ENCODE data around the gene LYZL6. TPM values are rescaled to one million over a fixed set of nuclear protein-coding genes. Genes with fewer than 3 reads are reported as not detected.

LYZL6 gene
- total RNA-seq, 2 experiments from 2014 or later, result not detected

- TF ChIP-seq, protein P1, sequence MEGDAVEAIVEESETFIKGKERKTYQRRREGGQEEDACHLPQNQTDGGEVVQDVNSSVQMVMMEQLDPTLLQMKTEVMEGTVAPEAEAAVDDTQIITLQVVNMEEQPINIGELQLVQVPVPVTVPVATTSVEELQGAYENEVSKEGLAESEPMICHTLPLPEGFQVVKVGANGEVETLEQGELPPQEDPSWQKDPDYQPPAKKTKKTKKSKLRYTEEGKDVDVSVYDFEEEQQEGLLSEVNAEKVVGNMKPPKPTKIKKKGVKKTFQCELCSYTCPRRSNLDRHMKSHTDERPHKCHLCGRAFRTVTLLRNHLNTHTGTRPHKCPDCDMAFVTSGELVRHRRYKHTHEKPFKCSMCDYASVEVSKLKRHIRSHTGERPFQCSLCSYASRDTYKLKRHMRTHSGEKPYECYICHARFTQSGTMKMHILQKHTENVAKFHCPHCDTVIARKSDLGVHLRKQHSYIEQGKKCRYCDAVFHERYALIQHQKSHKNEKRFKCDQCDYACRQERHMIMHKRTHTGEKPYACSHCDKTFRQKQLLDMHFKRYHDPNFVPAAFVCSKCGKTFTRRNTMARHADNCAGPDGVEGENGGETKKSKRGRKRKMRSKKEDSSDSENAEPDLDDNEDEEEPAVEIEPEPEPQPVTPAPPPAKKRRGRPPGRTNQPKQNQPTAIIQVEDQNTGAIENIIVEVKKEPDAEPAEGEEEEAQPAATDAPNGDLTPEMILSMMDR (IDR thresholded peaks at IDR 0.05), result no peak
- CTCF ChIA-PET, result no interaction called here
These were observed 37.2 kb downstream of the LYZL6 start for GRCh38 chr17:35906191-35906925.

DNA sequence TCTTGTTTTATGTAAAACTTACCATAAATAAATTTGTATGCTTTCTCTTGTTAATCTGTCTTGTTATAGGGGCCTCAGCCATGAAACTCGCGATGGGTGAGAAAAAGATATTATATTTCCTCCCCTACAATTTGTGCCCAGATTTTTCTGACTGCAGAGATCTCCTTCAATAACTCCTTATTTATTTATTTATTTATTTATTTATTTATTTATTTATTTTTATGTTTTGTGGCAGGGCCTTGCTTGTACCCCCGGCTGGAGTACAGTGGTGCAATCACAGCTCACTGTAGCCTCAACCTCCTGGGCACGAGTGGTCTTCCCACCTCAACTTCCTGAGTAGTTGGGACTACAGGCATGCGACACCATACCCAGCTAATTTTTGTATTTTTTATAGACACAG, 40.1 kb downstream of the LYZL6 start:
- H3K27ac Mint-ChIP-seq, result no peak overlapping the region
- POLR2A ChIA-PET, result no interaction called here
- H3K4me1 ChIP-seq (ENCODE audit: insufficient read depth, low read length), result peaks cover 44% of the 10 kb centered on the region
- H3K9me3 Mint-ChIP-seq, result no peaks in the 10 kb centered on the region
- no peaks in the 10 kb centered on the region for H3K27me3 Mint-ChIP-seq
- H3K27ac ChIP-seq (ENCODE audit: low read depth in 1 of 2, low read length in 2 of 2), result no peak overlapping the region
- no peaks in the 10 kb centered on the region for H3K36me3 Mint-ChIP-seq (ENCODE audit: low read depth)
- ATAC-seq (ENCODE audit: poor library complexity), result no peak
- TF ChIP-seq, protein P1 (IDR thresholded peaks at IDR 0.05), result no peak
- H3K4me1 Mint-ChIP-seq (ENCODE audit: low read depth), result peaks cover 15% of the 10 kb centered on the region
- no peak overlapping the region for H3K4me3 ChIP-seq (ENCODE audit: low read length)
- no peaks in the 10 kb centered on the region for H3K9me3 ChIP-seq (ENCODE audit: control insufficient read depth in 1 of 2, insufficient read depth in 1 of 2, low read length in 2 of 2)
- no peaks in the 10 kb centered on the region for H3K36me3 ChIP-seq (ENCODE audit: insufficient read depth, low read length)
- CTCF ChIA-PET, result no interaction called here
- DNase-seq, result no peak
- intact Hi-C loops (cut with DNase I, micrococcal nuclease), result no loop called here
- no peak overlapping the region for H3K4me3 Mint-ChIP-seq
- no peaks in the 10 kb centered on the region for H3K27me3 ChIP-seq (ENCODE audit: control insufficient read depth in 1 of 2, insufficient read depth in 2 of 2, low read length in 2 of 2)

More at GRCh38 chr17:35906191-35906925, 37.2 kb downstream of the LYZL6 start:
- intact Hi-C loops (cut with DNase I, micrococcal nuclease), result no loop called here
- H3K4me1 ChIP-seq (ENCODE audit: insufficient read depth, low read length), result peaks cover 21% of the 10 kb centered on the region
- no peak overlapping the region for H3K4me3 Mint-ChIP-seq
- no peaks in the 10 kb centered on the region for H3K36me3 ChIP-seq (ENCODE audit: insufficient read depth, low read length)
- no peak overlapping the region for H3K27ac ChIP-seq (ENCODE audit: low read depth in 1 of 2, low read length in 2 of 2)
- H3K9me3 Mint-ChIP-seq, result no peaks in the 10 kb centered on the region
- no peaks in the 10 kb centered on the region for H3K27me3 ChIP-seq (ENCODE audit: control insufficient read depth in 1 of 2, insufficient read depth in 2 of 2, low read length in 2 of 2)
- H3K27ac Mint-ChIP-seq, result no peak overlapping the region
- H3K9me3 ChIP-seq (ENCODE audit: control insufficient read depth in 1 of 2, insufficient read depth in 1 of 2, low read length in 2 of 2), result no peaks in the 10 kb centered on the region
- no peaks in the 10 kb centered on the region for H3K36me3 Mint-ChIP-seq (ENCODE audit: low read depth)
- POLR2A ChIA-PET, result interaction anchor here (0.9 to 1.6 kb wide), 2 partner anchors 35 to 57 kb away, joined by 3 read pairs; no protein-coding TSS in a partner anchor
- DNase-seq (no peak), ATAC-seq (ENCODE audit: poor library complexity) (no peak)
- H3K4me3 ChIP-seq (ENCODE audit: low read length), result no peak overlapping the region
- no peaks in the 10 kb centered on the region for H3K4me1 Mint-ChIP-seq (ENCODE audit: low read depth)
- H3K27me3 Mint-ChIP-seq, result no peaks in the 10 kb centered on the region

DNA sequence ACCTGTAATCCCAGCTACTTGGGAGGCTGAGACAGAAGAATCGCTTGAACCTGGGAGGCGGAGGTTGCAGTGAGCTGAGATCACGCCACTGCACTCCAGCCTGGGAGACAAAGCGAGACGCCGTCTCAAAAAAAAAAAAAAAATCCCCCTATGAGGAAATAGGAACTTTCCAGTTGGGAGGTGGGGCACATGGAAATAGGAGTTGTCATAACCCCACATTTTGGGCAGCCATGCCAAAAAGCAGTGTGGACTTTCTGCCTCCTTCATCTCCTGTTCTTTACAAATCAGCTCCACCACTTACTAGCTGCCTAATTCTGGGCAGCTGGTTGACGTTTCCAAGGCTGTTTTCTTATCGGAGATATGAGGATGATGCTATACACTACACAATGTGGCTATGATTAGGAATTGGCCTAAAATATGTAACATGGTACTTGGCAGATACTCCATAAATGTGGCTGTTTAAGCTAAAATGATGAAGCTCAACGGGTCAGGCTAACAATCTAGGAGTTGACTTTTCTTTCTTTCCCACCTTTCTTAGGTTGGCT, 41.8 kb downstream of the LYZL6 start:
- H3K4me1 Mint-ChIP-seq (ENCODE audit: low read depth), result peaks cover 23% of the 10 kb centered on the region
- Histone ChIP-seq H3K4me3 (ENCODE audit: low read length) (no peak overlapping the region), H3K36me3 (ENCODE audit: insufficient read depth, low read length) (no peaks in the 10 kb centered on the region), H3K4me1 (ENCODE audit: insufficient read depth, low read length) (peaks cover 54% of the 10 kb centered on the region), H3K27ac (ENCODE audit: low read depth in 1 of 2, low read length in 2 of 2) (no peak overlapping the region), H3K27me3 (ENCODE audit: control insufficient read depth in 1 of 2, insufficient read depth in 2 of 2, low read length in 2 of 2) (no peaks in the 10 kb centered on the region), H3K9me3 (ENCODE audit: control insufficient read depth in 1 of 2, insufficient read depth in 1 of 2, low read length in 2 of 2) (no peaks in the 10 kb centered on the region)
- H3K27ac Mint-ChIP-seq, result peak overlapping the region; percentile 67
- no peaks in the 10 kb centered on the region for H3K36me3 Mint-ChIP-seq (ENCODE audit: low read depth)
- H3K9me3 Mint-ChIP-seq, result no peaks in the 10 kb centered on the region
- peaks cover 5% of the 10 kb centered on the region for H3K27me3 Mint-ChIP-seq
- ChIA-PET CTCF (interaction anchor here (1.3 kb wide), 1 partner anchor 10 kb away, joined by 3 read pairs; no protein-coding TSS in a partner anchor), POLR2A (interaction anchor here (0.7 kb wide), 2 partner anchors 13 to 31 kb away, joined by 3 read pairs; no protein-coding TSS in a partner anchor)
- ATAC-seq (ENCODE audit: poor library complexity), result no peak
- TF ChIP-seq, protein P1 (IDR thresholded peaks at IDR 0.05), result no peak
- DNase-seq, result no peak
- no peak overlapping the region for H3K4me3 Mint-ChIP-seq
- intact Hi-C loops (cut with DNase I, micrococcal nuclease), result no loop called here
